ENCODE results near the gene WDR17.

WDR17 gene

GRCh38 chr4:176223561-176223960 is 157.9 kb downstream of the WDR17 start:
- Histone ChIP-seq H3K9me3 (ENCODE audit: severe bottlenecking) (no peaks in the 10 kb centered on the region), H3K27me3 (ENCODE audit: insufficient read depth, poor library complexity, severe bottlenecking) (no peaks in the 10 kb centered on the region), H3K4me3 (ENCODE audit: severe bottlenecking) (no peak overlapping the region), H3K4me1 (ENCODE audit: insufficient read depth, poor library complexity, severe bottlenecking) (no peaks in the 10 kb centered on the region), H3K27ac (ENCODE audit: poor library complexity, severe bottlenecking) (no peak overlapping the region), H3K36me3 (ENCODE audit: low read depth) (no peaks in the 10 kb centered on the region)
- DNase-seq (ENCODE audit: low spot score) (no peak), ATAC-seq (ENCODE audit: low read depth) (no peak)
- TF ChIP-seq, protein P1, sequence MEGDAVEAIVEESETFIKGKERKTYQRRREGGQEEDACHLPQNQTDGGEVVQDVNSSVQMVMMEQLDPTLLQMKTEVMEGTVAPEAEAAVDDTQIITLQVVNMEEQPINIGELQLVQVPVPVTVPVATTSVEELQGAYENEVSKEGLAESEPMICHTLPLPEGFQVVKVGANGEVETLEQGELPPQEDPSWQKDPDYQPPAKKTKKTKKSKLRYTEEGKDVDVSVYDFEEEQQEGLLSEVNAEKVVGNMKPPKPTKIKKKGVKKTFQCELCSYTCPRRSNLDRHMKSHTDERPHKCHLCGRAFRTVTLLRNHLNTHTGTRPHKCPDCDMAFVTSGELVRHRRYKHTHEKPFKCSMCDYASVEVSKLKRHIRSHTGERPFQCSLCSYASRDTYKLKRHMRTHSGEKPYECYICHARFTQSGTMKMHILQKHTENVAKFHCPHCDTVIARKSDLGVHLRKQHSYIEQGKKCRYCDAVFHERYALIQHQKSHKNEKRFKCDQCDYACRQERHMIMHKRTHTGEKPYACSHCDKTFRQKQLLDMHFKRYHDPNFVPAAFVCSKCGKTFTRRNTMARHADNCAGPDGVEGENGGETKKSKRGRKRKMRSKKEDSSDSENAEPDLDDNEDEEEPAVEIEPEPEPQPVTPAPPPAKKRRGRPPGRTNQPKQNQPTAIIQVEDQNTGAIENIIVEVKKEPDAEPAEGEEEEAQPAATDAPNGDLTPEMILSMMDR (IDR thresholded peaks at IDR 0.05; ENCODE audit: poor library complexity, severe bottlenecking): no peak

- TF ChIP-seq, protein P1 (IDR thresholded peaks at IDR 0.05; ENCODE audit: poor library complexity, severe bottlenecking): no peak
- no peaks in the 10 kb centered on the region for H3K36me3 ChIP-seq (ENCODE audit: low read depth)
- DNase-seq (ENCODE audit: low spot score) (no peak), ATAC-seq (ENCODE audit: low read depth) (no peak)
- peaks cover 2% of the 10 kb centered on the region for H3K4me1 ChIP-seq (ENCODE audit: insufficient read depth, poor library complexity, severe bottlenecking)
- no peak overlapping the region for H3K27ac ChIP-seq (ENCODE audit: poor library complexity, severe bottlenecking)
- no peak overlapping the region for H3K4me3 ChIP-seq (ENCODE audit: severe bottlenecking)
- H3K27me3 ChIP-seq (ENCODE audit: insufficient read depth, poor library complexity, severe bottlenecking): no peaks in the 10 kb centered on the region
- no peaks in the 10 kb centered on the region for H3K9me3 ChIP-seq (ENCODE audit: severe bottlenecking)
These were observed 161.1 kb downstream of the WDR17 start for GRCh38 chr4:176226736-176227135.

DNA sequence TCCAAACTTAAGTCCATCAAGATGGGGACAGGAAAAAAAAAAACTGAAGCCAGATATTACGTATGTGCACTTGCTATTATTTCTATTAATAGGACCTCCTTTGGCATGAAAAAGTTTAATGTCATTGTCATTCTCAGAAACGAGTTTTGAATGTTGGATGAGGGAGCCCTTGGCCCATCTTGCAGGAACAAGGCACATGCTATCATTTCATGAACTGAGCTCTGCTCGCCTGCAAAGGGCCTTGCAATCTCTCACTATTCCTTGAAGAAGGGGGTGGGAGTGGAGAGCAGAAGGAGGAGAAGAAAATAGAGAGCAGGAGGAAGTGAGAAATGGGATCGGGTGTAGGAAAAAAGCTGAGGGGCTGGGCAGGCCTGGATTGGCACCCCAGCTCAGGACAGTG is 164.0 kb downstream of the WDR17 start:
- no peaks in the 10 kb centered on the region for H3K27me3 ChIP-seq (ENCODE audit: insufficient read depth, poor library complexity, severe bottlenecking)
- DNase-seq (ENCODE audit: low spot score) (no peak), ATAC-seq (ENCODE audit: low read depth) (no peak)
- peaks cover 2% of the 10 kb centered on the region for H3K4me1 ChIP-seq (ENCODE audit: insufficient read depth, poor library complexity, severe bottlenecking)
- TF ChIP-seq, protein P1 (IDR thresholded peaks at IDR 0.05; ENCODE audit: poor library complexity, severe bottlenecking): no peak
- H3K36me3 ChIP-seq (ENCODE audit: low read depth): no peaks in the 10 kb centered on the region
- no peak overlapping the region for H3K4me3 ChIP-seq (ENCODE audit: severe bottlenecking)
- H3K9me3 ChIP-seq (ENCODE audit: severe bottlenecking): no peaks in the 10 kb centered on the region
- no peak overlapping the region for H3K27ac ChIP-seq (ENCODE audit: poor library complexity, severe bottlenecking)
